Right lobe of liver (tissue), 4 donors: ENCODE results near the gene CNFN.

Experiments used
- CTCF ChIP-seq, 4 donors: fragments of 200-600 bp in 3 of 4; fragments of 450-650 bp in 1 of 4; IDR thresholded peaks; one replicate each; pipeline versions ENCODE4 v1.5.1 to v1.8.0; 2016 to 2022; ENCODE audit warnings: antibody characterized with exemption in 4 of 4, mild to moderate bottlenecking in 2 of 4
- POLR2A ChIP-seq: fragments of 450-650 bp; IDR thresholded peaks from one replicate; pipeline ENCODE4 v1.6.1; 2017; ENCODE audit warnings: antibody characterized with exemption, mild to moderate bottlenecking
- donor health status: DM: no; HTN: no; CAD: no.
- donor health status: DM: no; HTN: no; CAD: no.
- donor health status: DM: no; HTN: yes; CAD: no.

- no peak for TF ChIP-seq CTCF (IDR thresholded peaks at IDR 0.05)
- no peak for TF ChIP-seq POLR2A
Observed at GRCh38 chr19:42411581-42412178, 21.6 kb upstream of the CNFN start.
